ENCODE measurements around the gene ZNF496.

DNA sequence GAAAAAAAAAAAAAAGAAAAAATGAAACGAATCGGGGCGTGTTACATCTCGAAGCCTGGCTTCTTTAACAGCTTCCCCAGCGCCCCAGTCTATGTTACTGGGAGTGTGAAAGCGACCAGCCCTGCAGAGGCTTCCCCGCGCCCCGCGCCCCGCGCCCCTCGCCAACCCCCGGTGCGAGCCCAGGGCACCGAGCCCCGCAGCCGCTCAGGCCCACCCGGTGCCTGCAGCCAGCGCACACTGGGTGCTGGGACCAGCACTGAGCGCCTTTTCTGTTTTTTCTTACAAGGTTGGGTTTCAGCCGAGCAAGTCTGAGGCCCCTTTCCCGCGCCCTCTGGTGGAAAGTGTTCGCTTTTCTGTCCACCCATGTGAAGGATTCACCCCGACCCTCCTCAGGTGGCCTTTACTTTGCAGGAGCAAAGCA is 42.1 kb upstream of the ZNF496 start:
- TF ChIP-seq CTCF (IDR thresholded peaks at IDR 0.05 in 4 of 5, conservative IDR thresholded peaks at IDR 0.05 in 1 of 5) (peak in 2 of 5 experiments; percentile 30 to 39), POLR2A (IDR thresholded peaks at IDR 0.05) (no peak)

Measured in gastrocnemius medialis (tissue), 4 donors.